Measurements from ENCODE around the gene IPP. TPM values are rescaled to one million over a fixed set of nuclear protein-coding genes. Genes with fewer than 3 reads are reported as not detected.

Gene IPP
- polyA plus RNA-seq, 1 of the 3 experiments (the other 2 are of a cell fraction), result 3.2 TPM

GRCh38 chr1:45792744-45793143, 42.3 kb upstream of the IPP start:
- WGBS (ENCODE audit: low lambda C conversion rate), result 94% methylated on average over 4 of the region's 4 CpGs
- Histone ChIP-seq H3K4me1 (ENCODE audit: control insufficient read depth in 1 of 2, insufficient read depth in 2 of 2, low read depth in 1 of 2, low read length in 1 of 2) (no peaks in the 10 kb centered on the region; a peak in 1 of 4 replicates), H3K9me2 (no peaks in the 10 kb centered on the region), H3K4me2 (no peak overlapping the region), H3K4me3 (ENCODE audit: low read depth in 2 of 2, low read length in 1 of 2) (no peak overlapping the region), H3K36me3 (replicated peaks in 1 of 2; ENCODE audit: control insufficient read depth in 1 of 2, insufficient read depth in 2 of 2, low read length in 1 of 2) (no peaks in the 10 kb centered on the region), H3F3A (replicated peaks; ENCODE audit: insufficient read depth) (no peaks in the 10 kb centered on the region), H3K9me3 (no peaks in the 10 kb centered on the region), H3K27me3 (ENCODE audit: insufficient read depth) (no peaks in the 10 kb centered on the region), H3K9ac (no peak overlapping the region), H3K27ac (ENCODE audit: low read depth in 2 of 2, low read length in 1 of 2) (no peak overlapping the region), H3K79me2 (ENCODE audit: insufficient read depth) (no peaks in the 10 kb centered on the region), H2AFZ (ENCODE audit: low read depth) (no peak overlapping the region), H4K20me1 (ENCODE audit: insufficient read depth) (no peaks in the 10 kb centered on the region)
- TF ChIP-seq NRF1 (IDR thresholded peaks at IDR 0.05; ENCODE audit: low read depth, low read length), result no peak
- no peak for TF ChIP-seq ELF1 (IDR thresholded peaks at IDR 0.05)
- no peak for TF ChIP-seq MXI1 (IDR thresholded peaks at IDR 0.05; ENCODE audit: low read depth, low read length)
- no peak for TF ChIP-seq REST (IDR thresholded peaks at IDR 0.05; ENCODE audit: low read depth, low read length)
- no peak for TF ChIP-seq EZH2phosphoT487 (IDR thresholded peaks at IDR 0.05; ENCODE audit: borderline replicate concordance, low read depth)
- TF ChIP-seq EP300 (IDR thresholded peaks at IDR 0.05; ENCODE audit: borderline replicate concordance in 1 of 2, low read depth in 1 of 2, low read length in 1 of 2), result no peak
- TF ChIP-seq USF1 (IDR thresholded peaks at IDR 0.05; ENCODE audit: borderline replicate concordance, low read depth), result no peak
- no peak for TF ChIP-seq CTCF (IDR thresholded peaks at IDR 0.05)
- TF ChIP-seq GABPA (IDR thresholded peaks at IDR 0.05; ENCODE audit: low read depth), result no peak
- no peak for TF ChIP-seq MEF2A (IDR thresholded peaks at IDR 0.05; ENCODE audit: borderline replicate concordance, low read depth)
- DNase-seq, result no peak
- POLR2A ChIA-PET, result no interaction called here
- CTCF ChIA-PET, result no interaction called here

- H3K9me3 ChIP-seq, result no peaks in the 10 kb centered on the region
- H3K79me2 ChIP-seq (ENCODE audit: insufficient read depth), result no peaks in the 10 kb centered on the region
- no peak for DNase-seq
- TF ChIP-seq USF2 (IDR thresholded peaks at IDR 0.05; ENCODE audit: borderline replicate concordance, low read depth, low read length), result no peak
- TF ChIP-seq PBX3 (IDR thresholded peaks at IDR 0.05), result no peak
- no peak for TF ChIP-seq EZH2phosphoT487 (IDR thresholded peaks at IDR 0.05; ENCODE audit: borderline replicate concordance, low read depth)
- no peak for TF ChIP-seq SMC3 (IDR thresholded peaks at IDR 0.05; ENCODE audit: low read depth, low read length)
- TF ChIP-seq MEF2A (IDR thresholded peaks at IDR 0.05; ENCODE audit: borderline replicate concordance, low read depth), result no peak
- no peak for TF ChIP-seq CHD2 (IDR thresholded peaks at IDR 0.05; ENCODE audit: low read length, partially characterized antibody)
- TF ChIP-seq RCOR1 (IDR thresholded peaks at IDR 0.05; ENCODE audit: low read length), result no peak
- no peak for TF ChIP-seq TAF1 (IDR thresholded peaks at IDR 0.05; ENCODE audit: borderline replicate concordance, low read depth, low read length)
- no peak for TF ChIP-seq FOXM1 (IDR thresholded peaks at IDR 0.05; ENCODE audit: low read depth)
- TF ChIP-seq MAX (IDR thresholded peaks at IDR 0.05; ENCODE audit: low read depth), result no peak
- no peak for TF ChIP-seq RFX5 (IDR thresholded peaks at IDR 0.05; ENCODE audit: low read length)
- TF ChIP-seq FOSL2 (IDR thresholded peaks at IDR 0.05; ENCODE audit: borderline replicate concordance, low read depth), result no peak
- no peak for TF ChIP-seq RXRA (IDR thresholded peaks at IDR 0.05; ENCODE audit: borderline replicate concordance, low read depth)
- H3K27me3 ChIP-seq (ENCODE audit: insufficient read depth), result no peaks in the 10 kb centered on the region
- H4K20me1 ChIP-seq (ENCODE audit: insufficient read depth), result no peaks in the 10 kb centered on the region
- H3K9ac ChIP-seq, result no peak overlapping the region
- CTCF ChIA-PET, result no interaction called here
- no peaks in the 10 kb centered on the region for H3K9me2 ChIP-seq
- no peaks in the 10 kb centered on the region for H3F3A ChIP-seq (replicated peaks; ENCODE audit: insufficient read depth)
- H3K4me3 ChIP-seq (ENCODE audit: low read depth in 2 of 2, low read length in 1 of 2), result no peak overlapping the region
- H3K36me3 ChIP-seq (replicated peaks in 1 of 2; ENCODE audit: control insufficient read depth in 1 of 2, insufficient read depth in 2 of 2, low read length in 1 of 2), result no peaks in the 10 kb centered on the region
- no peak overlapping the region for H3K4me2 ChIP-seq
- POLR2A ChIA-PET, result no interaction called here
- WGBS (ENCODE audit: low lambda C conversion rate), result 70% methylated on average over 2 of the region's 2 CpGs
- H3K4me1 ChIP-seq (ENCODE audit: control insufficient read depth in 1 of 2, insufficient read depth in 2 of 2, low read depth in 1 of 2, low read length in 1 of 2), result no peaks in the 10 kb centered on the region; a peak in 1 of 4 replicates
- H2AFZ ChIP-seq (ENCODE audit: low read depth), result no peak overlapping the region
- no peak overlapping the region for H3K27ac ChIP-seq (ENCODE audit: low read depth in 2 of 2, low read length in 1 of 2)
Measured at GRCh38 chr1:45789601-45790000, 39.1 kb upstream of the IPP start.
